SIG-M5 treated with dmso at 0.1 percent for 504 hours (cell line): ENCODE data around the gene GALNT17.
"Not testable (repeated sequence)": the region's sequence is repeated elsewhere in the genome, so short reads cannot be mapped to it uniquely, and the experiment has no call there.

Experiments
- DNase-seq: peaks from one replicate; lab custom pipeline; 2025; ENCODE audit not compliant: unreplicated experiment; lab: John Stamatoyannopoulos, UW

Gene GALNT17

DNA sequence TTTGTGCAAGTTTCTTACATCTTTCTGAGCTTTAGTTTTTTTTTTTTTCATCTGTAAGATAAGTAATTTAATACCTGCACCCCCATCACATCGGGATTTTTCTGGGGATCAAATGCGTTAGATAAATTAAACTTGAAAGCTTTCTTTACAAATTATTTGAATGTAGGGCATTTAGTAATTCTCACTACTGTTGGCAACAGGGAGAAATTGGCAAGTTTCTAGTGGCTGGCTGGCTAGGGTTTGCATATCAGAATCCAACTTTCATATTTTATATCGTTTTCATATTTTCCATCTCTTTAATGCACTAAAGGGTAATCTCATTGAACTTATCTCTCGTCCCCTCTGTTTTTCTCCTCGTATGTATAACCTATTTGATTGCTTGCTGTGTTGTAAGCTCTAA is 412.9 kb downstream of the GALNT17 start:
- DNase-seq: no peak

GRCh38 chr7:71547426-71547825 is 415.5 kb downstream of the GALNT17 start:
- no peak for DNase-seq

DNA sequence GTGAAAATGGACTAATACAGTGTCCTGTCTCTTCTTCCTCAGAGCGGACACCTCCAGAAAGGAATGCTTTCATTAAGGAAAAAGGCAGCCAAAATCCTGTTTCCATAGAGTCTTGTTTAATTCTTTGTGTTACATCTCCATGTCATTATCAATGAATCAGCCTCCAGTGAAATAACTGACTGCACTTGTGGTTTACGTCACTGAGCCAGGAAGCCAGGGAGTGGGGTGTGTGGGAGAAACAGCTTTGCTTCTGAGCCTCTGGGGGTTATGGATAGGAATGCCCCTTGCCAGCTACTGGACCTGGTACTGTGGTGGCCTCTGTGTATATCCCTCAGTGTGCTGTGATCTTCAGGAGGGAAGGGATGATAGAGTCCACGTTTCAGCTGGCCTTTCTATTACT is 416.8 kb downstream of the GALNT17 start:
- no peak for DNase-seq

GRCh38 chr7:71553306-71553705 is 421.4 kb downstream of the GALNT17 start:
- DNase-seq: no peak

GRCh38 chr7:71555758-71556157 is 423.8 kb downstream of the GALNT17 start:
- DNase-seq: no peak

- DNase-seq: no peak
Observed at GRCh38 chr7:71558806-71559613, 427.1 kb downstream of the GALNT17 start.

GRCh38 chr7:71560354-71560995 is 428.5 kb downstream of the GALNT17 start:
- DNase-seq: no peak

- DNase-seq: no peak
Observed at GRCh38 chr7:71563276-71563675, 431.3 kb downstream of the GALNT17 start.

GRCh38 chr7:71566376-71566775 is 434.4 kb downstream of the GALNT17 start:
- DNase-seq: no peak

- no peak for DNase-seq
Observed at GRCh38 chr7:71566991-71567390, 435.0 kb downstream of the GALNT17 start.

- DNase-seq: no peak
Observed at GRCh38 chr7:71574153-71574860, 442.4 kb downstream of the GALNT17 start.

GRCh38 chr7:71580027-71580426 is 448.1 kb downstream of the GALNT17 start:
- DNase-seq: no peak

DNA sequence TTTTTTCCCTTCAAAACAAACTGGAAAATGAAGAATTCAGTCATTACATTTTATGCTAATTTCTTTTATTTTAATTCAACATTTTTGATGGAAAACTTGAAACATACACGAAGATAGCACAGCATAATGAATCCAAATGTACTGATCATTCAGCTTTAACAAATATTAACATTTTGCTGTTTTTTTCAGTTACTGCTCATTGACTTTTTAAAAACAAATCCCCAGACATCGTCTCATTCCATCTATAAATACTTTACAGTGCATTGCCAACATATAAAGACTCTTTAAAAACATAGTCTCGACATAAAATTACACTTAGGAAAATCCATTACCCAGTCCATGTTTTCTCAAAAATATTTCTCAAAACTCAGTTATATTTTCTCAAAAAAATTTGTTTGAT is 452.3 kb downstream of the GALNT17 start:
- no peak for DNase-seq

DNA sequence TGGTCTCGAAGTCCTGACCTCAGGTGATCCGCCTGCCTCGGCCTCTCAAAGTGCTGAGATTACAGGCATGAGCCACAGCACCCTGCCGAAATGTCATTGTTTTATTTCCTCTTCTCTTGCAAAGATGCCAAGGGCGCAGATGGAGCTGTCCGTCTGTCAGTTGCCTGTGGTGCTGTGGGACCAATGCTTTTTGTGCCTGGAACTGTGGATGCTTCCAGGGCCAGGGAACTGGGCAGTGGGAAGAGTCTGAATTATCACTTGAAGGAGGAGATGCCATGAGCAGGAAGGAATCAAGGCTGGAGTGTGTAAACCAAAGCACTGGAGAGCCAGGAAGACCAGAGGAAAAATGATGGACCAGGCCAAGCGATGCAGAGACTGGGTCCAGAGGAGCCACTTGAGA is 459.9 kb downstream of the GALNT17 start:
- DNase-seq: no peak

DNA sequence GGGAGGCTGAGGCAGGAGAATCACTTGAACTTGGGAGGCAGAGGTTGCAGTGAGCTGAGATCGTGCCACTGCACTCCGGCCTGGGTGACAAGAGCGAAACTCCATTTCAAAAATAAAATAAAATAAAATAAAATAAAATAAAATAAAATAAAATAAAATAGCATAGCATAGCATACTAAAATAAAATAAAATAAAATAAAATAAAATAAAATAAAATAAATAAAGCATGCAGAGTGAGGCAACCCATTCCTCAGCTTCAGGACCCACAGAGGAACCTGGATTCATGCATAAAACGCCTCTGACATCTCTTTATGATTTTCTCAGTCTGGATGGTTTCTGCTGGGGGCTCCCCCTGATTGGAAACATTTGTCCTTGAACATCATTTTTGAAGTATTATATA is 460.4 kb downstream of the GALNT17 start:
- not testable (repeated sequence) for DNase-seq

- DNase-seq: no peak
Observed at GRCh38 chr7:71594736-71595135, 462.8 kb downstream of the GALNT17 start.

- DNase-seq: no peak
Observed at GRCh38 chr7:71595176-71595575, 463.2 kb downstream of the GALNT17 start.

GRCh38 chr7:71598553-71598952 is 466.6 kb downstream of the GALNT17 start:
- no peak for DNase-seq

GRCh38 chr7:71601851-71602250 is 469.9 kb downstream of the GALNT17 start:
- DNase-seq: no peak

DNA sequence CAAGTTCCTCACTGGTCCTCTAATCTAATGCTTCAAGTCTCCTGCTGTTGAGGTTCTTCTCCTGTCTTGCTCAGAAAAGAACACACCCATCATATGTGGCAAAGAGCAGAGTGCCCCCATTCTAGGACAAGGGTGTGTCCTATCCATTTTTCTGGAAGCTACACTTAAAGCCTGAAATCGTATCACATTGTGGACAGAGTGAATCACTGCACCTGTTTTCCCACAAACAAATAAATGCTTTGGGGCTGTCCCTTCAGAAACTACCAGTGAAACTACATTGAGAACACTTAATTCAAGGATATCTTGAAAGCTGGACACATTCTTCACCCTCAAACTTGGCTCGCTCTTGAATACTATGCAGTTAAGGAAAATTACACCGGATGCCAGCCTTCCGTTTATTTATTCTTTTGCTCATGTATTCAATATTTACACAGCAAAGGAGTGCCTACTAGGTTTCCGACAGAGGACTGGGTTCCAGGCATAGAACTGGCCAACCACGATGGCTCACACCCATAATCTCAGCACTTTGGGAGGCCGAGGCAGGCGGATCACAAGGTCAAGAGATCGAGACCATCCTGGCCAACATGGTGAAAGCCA is 473.0 kb downstream of the GALNT17 start:
- DNase-seq: no peak

- DNase-seq: no peak
Observed at GRCh38 chr7:71611986-71612385, 480.0 kb downstream of the GALNT17 start.

DNA sequence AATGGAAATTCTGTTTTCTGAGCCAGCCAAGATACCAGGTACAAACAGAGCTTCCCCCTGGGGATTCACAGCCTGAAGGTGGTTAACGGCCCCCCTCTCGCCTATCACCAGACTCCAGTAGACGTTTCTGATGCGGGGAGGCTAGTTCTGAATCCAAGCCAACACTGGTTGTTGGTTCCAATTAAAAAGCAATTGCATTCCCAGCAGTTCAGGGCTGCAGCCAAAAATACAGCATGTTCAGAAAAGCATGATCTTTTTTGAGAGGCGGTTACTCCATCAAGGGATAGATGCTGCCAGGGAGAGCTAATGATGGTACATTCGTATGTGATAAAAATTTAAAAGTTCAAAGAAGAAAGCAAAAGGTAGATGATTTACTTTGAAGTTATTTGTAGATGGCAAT is 481.0 kb downstream of the GALNT17 start:
- DNase-seq: no peak
